GM18508 (cell line): Measurements from ENCODE around the gene PAPLN.

Experiments used
- ATAC-seq: cut with Tn5 transposase; IDR thresholded peaks from one replicate; pipeline ENCODE4 v1.9.1; 2021; ENCODE audit warnings: moderate number of reproducible peaks; ENCODE audit not compliant: insufficient read depth, unreplicated experiment

PAPLN gene

DNA sequence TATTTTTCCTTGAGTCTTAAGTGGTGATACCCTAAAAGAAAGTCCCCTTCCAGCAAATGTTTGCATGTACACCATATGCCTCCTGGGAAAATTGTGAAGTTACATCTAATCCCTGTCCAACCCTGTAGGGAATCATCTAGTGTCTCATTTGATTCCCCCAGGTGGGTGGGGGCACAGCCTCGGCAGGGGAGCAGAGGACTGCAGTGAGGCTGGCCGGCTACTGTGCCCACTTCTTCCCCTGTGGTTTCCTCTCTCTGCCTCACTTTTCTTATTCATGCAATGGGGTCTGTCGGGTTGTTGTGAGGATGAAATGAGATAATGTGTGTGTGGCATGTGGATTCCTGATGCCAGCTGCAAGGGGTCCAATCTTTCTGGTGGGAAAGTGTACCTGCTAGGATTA is 6.0 kb downstream of the PAPLN start:
- ATAC-seq = no peak

DNA sequence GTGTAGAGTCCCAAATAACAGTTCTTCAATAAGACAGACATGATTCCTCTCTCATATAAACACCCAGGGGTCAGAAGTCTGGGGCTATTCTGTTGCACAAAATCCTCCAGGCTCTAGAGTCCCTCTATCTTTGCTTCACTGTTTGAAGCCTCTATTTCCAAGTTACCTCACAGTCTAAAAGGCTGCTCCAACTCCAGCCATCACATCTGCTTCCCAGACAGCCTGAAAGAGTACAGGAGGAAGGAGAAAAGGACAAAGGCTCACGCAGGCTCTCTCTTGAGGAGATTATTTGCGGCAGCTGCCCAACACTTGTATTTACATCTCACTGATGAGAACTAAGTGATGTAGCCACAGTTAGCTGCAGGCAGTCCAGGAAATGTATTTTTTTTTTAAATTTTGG is 6.4 kb downstream of the PAPLN start:
- no peak for ATAC-seq

DNA sequence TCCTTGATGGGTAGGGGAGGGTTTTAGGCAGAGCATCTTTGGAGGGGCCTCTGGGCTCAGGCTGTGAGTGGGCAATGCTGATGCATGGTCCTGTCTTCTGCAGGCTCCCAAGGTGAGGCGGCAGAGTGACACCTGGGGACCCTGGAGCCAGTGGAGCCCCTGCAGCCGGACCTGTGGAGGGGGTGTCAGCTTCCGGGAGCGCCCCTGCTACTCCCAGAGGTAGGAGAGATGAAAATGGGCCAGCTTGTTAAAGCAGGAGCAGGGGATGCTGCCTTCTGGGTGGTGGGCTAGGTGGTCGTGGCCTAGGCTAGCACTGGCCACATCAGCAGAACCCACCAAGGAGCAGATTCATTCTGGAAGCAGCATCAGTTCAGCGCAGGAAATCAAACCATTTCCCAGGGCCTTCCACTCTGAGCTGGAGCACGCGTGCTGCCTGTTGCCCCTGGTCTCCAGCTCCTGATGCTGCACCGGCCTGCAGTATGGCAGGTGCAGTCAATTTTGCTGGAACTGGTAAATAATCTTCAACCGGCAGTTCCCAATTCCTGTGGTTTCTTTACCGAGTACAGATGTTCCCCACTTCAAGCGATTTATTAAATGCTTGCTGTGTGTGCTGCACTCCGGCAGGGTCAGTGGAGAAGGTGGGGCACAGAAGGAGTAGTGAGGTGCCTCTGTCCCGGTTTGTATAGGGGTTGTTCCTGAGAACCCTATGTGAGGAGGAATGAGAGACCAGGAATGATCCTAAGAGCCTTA is 7.4 kb downstream of the PAPLN start:
- ATAC-seq = no peak

DNA sequence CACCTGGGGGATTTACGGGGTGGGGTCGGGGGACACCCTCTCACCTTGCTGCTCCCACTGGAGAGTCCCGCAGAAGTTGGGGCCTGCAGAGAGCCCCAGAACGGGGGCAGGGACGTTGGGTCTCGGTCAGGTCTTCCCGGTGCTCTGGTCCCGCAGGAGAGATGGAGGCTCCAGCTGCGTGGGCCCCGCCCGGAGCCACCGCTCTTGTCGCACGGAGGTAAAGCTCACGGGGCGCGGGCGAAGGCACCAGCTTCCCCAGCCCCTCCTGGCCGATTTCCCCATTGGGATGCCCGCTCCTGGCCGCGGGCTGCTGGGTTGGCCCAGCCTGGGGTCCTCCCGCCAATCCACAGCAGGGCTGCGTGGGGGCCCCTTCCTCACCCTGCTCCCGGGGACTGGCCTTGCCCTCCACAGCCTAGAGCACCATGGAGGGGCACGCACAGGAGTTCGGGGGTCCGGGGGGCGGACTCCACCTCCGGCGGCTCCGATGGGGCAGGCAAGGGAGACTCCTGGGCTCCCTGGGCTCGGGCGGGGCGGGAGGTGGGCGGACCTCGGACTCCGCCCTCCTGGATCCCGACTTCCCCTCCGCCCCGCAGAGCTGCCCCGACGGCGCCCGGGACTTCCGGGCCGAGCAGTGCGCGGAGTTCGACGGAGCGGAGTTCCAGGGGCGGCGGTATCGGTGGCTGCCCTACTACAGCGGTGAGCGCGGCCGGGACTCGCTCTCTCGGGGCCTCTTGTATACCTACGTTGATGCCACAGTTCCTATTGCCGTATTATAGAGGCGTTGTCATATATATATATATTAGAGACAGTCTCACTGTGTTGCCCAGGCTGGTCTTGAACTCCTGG is 8.4 kb downstream of the PAPLN start:
- no peak for ATAC-seq

DNA sequence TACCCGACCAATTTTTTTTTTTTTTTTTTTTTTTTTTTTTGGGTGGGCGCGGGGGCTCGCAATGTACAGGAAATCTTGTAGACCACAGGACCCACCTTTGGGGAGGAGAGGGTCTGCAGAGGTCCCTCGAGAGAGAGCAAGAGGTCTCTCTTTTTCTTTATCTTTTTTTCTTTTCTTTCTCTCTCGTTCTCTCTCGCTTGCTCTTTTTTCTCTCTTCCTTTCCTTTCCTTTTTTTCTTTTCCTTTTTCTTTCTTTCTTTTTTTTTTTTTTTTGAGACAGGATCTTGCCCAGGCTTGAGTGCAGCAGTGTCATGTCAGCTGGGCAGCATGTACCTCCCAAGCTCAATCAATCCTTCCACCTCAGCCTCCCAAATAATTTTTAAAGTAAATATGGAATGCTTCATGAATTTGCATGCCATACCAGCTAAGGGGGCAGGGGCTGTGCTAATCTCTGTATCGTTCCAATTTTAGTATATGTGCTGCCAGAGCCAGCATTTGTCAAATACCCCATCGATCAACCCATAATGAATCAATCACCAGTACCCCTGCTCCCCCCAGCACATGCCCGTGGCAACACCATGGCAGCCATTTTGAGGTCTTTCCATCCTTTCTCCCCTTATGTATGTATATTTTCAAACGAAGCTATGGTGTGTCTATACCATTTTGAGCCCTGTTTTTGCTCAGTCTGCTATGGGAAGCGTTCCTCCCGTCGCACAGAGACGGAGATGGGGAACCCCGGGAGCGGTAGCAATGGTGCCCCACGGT is 9.3 kb downstream of the PAPLN start:
- ATAC-seq = no peak

DNA sequence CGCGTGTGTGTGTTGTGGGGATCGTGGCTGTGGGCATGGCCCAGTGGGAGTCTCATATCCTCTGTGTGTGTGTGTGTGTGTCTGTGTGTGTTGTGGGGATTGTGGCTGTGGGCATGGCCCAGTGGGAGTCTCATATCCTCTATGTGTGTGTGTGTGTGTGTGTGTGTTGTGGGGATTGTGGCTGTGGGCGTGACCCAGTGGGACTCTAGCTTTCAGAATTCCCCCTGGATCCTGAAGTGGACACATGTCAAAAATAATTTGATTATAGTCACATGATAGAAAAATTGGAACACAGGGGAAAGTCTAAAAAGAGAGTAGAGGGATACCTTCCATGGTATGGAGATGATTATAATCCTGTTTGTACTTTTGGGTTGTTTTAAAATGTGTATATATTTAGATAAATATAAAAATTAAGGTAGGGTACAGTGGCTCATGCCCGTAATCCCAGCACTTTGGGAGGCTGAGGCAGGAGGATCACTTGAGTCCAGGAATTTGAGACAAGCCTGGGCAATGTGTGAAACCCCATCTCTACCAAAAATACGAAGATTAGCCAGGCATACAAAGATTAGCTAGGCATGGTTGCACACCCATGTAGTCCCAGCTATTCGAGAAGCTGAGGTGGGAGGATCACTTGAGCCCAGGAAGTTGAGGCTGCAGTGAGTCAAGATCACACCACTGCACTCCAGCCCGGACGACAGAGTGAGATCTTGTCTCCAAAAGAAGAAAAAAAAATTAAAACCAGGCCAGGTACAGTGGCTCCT is 11.0 kb downstream of the PAPLN start:
- no peak for ATAC-seq

DNA sequence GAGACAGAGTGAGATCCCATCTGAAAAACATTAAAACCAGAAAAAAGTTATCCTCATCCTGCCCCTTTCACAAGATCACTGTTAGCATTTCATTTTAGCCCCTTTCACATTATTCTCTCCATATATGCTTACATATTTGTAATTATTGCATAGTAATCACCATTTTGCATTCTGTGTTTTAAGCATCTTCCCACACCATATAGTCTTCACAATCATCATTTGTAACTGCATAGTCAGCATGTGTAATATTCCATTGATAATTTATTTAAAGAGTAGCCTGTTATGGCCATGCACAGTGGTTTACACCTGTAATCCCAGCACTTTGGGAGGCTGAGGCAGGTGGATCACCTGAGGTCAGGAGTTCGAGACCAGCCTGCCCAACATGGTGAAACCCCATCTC is 11.8 kb downstream of the PAPLN start:
- ATAC-seq = no peak

DNA sequence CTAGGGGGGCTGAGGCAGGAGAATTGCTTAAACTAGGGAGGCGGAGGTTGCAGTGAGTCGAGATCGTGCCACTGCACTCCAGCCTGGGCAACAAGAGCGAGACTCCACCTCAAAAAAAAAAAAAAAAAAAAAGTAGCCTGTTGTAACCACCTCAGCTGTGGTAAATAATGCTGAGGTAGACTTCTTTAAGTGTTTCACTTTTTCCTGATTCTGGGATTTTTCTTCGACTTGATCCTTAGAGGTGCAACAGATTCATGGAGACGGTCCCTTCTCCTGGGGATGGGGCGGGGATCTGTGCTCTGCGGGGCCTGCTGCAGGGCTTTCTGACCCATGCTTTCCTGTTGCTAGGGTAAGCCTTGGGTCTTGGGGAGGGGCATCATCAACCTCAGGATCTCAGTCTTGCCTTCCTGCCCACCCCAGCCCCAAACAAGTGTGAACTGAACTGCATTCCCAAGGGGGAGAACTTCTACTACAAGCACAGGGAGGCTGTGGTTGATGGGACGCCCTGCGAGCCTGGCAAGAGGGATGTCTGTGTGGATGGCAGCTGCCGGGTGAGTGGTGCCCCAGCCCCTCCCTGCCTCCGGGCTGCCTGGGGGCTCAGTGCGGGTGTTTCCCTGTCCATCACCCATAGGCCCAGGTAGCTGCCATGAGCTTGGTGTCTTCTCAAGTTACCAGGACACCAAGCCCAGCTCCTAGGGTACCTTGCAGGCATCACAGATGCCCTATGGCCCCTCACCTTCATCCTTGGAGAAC is 12.4 kb downstream of the PAPLN start:
- no peak for ATAC-seq

DNA sequence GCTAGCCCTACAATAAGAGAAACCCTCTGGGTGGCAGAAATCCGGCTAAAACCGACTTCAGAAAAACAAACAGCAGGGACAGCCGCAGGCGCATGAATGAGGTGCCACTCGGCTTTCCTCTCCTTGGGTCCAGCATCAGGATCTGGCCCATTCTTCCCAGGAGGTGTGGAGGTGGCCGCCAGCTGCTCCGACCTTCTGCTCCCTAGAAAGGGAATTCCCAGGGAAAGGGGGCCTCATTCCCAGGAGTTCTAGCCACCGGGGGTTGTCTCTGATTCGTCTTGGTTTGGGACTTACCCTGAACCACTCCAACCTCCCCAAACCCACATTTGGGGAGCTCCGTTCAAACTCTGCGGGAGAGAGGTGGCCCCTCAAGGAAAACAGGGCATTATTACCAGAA is 13.0 kb downstream of the PAPLN start:
- ATAC-seq = no peak

DNA sequence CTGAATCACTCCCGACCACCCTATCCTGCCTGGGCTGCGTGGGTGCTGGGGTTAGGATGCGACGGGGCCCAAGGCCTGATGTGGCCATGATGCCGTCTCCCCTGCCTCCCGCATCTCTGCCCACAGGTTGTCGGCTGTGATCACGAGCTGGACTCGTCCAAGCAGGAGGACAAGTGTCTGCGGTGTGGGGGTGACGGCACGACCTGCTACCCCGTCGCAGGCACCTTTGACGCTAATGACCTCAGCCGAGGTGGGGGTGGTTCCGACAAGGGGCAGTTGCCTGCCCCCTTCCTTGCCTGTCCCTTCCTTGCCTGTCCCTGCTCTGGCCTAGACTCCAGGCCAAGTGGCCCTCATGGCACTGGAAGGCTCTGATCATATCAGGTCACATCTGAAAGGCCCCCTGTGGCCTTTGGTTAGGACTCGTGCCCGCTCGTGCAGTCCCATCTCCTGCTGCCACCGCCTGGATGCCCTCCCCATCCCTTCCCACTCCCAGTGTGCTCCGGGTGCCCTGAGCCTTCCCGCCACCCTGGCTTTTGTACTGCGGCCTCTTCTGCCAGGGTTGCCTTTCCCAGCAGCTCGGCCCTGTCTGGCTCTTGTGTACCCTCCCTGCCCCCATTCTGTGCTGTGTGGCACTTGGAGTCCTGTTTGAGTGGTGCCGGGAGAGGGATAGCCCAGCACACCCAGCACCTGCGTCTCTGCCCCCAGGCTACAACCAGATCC is 13.6 kb downstream of the PAPLN start:
- no peak for ATAC-seq

DNA sequence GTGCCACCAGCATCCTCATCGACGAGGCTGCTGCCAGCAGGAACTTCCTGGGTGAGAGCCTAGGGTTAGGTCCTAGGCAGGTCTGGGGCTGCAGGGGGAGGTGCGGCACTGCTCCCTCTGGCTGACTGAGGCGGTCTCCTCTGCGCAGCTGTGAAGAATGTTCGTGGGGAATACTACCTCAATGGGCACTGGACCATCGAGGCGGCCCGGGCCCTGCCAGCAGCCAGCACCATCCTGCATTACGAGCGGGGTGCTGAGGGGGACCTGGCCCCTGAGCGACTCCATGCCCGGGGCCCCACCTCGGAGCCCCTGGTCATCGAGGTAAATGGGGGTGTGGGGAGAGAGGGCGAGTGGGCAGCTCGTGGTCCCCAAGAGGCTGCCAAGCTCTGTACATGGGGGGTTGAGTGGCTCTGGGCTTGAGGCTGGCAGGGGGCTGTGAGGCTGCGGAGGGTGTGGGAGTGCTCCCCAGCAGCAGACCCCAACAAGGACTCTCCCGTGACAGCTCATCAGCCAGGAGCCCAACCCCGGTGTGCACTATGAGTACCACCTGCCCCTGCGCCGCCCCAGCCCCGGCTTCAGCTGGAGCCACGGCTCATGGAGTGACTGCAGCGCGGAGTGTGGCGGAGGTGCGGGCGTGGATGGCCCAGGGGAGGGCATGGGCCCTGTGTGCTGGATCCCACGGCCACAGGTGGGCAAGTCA is 14.4 kb downstream of the PAPLN start:
- no peak for ATAC-seq

DNA sequence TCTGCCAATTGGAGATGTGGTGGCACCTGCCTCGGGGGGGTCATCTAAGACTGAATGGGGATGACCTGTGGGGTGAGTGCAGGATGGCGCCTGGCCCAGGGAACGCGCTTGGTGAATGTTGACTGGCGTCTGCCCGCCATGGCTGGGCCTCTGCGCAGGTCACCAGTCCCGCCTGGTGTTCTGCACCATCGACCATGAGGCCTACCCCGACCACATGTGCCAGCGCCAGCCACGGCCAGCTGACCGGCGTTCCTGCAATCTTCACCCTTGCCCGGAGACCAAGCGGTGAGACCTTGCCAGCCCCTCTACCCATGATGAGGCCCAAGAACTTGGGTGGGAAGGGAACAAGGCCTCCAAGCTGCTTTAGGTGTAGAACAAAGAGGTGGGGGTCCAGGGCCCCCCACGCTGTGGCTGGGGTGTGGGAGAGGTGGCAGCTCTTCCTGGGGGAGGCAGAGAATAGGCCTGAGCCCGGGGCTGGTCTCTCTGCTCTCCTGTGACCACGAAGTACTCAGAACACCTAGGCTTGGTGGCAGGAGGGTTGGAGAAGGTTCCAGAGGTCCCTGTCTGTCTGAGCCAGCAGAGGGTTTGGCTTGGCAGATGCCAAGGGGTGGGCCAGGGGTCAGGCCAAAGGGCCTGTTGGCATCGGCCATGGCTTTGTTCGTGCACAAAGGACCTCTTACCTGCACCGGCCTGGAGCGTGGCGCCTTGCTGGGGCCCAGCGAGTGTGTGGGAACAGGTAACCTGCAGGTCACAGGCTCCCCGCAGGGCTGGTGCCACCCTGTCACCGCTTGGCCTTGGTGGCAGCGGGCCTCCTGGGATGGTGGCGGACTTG is 15.4 kb downstream of the PAPLN start:
- no peak for ATAC-seq

DNA sequence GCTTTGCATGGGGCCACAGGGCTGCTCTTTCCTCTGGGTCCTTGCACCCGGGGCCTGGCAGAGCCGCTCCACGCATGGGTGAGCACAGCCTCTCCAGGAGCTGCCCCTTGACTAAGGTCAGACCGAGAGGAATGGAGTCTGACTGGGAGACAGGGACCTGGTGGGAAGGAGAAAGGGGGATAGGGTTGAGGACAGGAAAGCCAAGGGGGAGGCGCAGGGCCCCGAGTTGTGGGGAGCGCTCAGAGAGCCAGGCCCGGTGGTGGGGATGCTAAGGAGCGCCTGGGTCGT is 16.0 kb downstream of the PAPLN start:
- no peak for ATAC-seq

DNA sequence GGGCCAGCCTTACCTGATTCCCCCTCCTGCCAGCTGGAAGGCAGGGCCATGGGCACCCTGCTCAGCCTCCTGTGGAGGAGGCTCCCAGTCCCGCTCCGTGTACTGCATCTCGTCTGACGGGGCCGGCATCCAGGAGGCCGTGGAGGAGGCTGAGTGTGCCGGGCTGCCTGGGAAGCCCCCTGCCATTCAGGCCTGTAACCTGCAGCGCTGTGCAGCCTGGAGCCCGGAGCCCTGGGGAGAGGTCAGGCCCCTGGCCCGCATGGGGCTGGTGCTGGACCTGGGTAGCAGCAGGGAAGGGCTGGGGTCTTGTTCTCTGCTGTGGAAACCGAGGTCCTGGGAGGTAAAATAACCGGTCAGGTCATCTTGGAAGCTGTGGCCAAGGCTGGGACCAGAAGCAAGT is 16.4 kb downstream of the PAPLN start:
- no peak for ATAC-seq

DNA sequence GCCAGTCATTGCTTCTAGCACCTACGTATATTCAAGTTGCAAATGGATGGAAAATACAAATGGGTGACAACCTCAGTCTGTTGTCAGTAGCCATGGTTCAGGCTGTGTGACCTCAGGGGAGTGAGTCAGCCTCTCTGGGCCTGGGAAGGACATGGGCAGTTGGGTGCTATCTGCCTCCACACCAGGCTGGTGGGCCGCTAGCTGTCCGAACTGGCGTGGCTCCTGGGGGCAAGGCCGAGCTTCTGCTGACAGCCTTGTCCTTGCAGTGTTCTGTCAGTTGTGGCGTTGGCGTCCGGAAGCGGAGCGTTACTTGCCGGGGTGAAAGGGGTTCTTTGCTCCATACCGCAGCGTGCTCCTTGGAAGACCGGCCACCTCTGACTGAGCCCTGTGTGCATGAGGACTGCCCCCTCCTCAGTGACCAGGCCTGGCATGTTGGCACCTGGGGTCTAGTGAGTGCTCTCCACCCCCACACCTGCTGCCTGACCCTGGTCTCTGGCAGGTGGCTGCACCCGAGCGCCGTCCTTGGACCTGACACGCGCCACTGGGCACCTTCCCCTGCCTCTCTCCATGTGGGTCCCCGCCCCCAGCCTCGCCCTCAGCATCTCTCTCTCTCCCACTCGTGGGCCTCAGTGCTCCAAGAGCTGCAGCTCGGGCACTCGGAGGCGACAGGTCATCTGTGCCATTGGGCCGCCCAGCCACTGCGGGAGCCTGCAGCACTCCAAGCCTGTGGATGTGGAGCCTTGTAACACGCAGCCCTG is 17.1 kb downstream of the PAPLN start:
- no peak for ATAC-seq

DNA sequence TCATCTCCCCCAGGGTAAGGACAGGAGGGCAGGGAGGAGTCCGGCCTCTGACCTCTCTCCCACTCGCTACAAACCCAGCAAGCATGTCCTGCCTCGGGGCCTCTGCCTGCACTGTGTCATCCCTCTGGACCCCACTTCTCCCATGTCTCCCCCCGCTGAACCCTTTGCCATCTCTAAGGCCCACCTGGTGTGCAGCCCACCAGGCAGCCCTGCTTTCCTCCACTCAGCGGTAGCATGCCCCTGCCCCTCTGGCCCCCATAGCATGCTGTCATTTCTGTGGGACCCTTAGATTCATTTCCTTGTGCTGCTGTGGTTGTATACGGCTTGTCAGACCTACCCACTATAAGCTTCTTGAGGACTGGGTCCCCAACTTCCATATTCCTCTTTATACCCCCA is 17.7 kb downstream of the PAPLN start:
- no peak for ATAC-seq

DNA sequence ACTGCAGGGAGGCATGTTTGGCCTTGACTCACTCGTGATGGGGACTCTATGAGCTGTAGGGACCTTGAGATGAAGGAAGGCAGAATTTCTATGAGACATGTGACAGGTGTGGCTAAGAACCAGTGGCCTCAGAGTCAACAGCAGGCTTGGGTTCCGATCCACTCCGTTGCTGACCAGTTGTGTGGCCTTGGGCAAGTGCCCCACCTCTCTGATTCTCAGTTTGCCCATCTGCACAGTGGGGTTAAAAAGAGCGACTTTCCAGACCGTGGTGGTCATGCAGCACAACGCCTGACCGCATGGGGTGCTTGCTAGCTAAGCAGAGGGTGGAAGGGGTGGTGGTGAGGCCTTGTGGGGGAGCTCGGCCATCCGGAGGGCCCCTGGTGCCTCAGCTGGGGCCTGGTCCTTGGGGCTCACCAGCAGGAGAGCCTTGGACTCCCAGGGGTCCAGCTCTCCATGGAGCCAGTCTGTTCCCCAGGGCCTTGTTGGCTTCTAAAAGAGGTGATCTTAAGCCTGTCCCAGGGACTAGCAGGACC is 18.5 kb downstream of the PAPLN start:
- ATAC-seq = no peak
